Measurements from ENCODE around the gene SPEF1.

Gene SPEF1

DNA sequence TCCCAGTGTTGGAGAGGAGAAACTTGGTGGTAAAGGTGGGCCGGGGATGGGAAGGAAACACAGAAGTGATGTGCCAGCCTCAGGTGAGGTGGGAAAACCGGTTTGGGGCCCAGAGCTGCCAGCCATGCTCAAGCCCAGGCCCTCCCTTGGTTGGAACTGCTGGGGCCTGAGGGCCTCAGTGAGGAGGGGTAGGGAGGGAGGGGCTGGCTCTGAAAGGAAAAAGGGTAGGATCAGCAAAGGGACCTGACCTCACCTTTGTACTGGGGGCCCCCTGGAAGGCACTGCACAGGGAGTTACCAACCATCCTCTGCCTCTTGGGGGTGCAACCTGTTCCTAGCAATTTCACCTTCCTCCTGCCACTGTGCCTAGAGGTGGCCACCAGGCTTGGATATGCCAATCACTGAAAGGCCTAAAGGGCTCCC, 1.8 kb upstream of the SPEF1 start:
- DNase-seq (ENCODE audit: low read depth), result no peak
- no peak overlapping the region for H3K4me3 ChIP-seq (ENCODE audit: low read length)
- TF ChIP-seq, protein P1, sequence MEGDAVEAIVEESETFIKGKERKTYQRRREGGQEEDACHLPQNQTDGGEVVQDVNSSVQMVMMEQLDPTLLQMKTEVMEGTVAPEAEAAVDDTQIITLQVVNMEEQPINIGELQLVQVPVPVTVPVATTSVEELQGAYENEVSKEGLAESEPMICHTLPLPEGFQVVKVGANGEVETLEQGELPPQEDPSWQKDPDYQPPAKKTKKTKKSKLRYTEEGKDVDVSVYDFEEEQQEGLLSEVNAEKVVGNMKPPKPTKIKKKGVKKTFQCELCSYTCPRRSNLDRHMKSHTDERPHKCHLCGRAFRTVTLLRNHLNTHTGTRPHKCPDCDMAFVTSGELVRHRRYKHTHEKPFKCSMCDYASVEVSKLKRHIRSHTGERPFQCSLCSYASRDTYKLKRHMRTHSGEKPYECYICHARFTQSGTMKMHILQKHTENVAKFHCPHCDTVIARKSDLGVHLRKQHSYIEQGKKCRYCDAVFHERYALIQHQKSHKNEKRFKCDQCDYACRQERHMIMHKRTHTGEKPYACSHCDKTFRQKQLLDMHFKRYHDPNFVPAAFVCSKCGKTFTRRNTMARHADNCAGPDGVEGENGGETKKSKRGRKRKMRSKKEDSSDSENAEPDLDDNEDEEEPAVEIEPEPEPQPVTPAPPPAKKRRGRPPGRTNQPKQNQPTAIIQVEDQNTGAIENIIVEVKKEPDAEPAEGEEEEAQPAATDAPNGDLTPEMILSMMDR (conservative IDR thresholded peaks at IDR 0.05; ENCODE audit: low read length), result no peak

DNA sequence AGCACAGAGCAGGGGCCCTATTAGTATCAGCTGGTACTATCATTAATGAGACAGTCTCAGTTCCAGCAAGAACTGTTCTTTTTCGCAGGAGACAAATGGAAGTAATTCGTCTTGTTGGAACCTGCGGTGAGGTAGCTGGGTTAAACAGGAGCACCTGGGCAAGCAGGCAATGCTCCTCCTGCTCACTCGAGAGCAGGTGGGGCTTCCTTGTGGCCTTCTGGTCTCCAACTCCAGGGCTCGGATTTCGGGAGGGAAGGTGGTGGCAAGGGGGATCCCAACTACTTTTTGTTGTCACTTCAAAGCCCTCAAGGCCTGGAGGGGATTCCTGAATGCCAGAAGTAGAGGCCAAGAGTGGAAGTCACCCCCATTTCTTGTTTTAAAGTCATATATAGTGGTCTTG, 1.3 kb upstream of the SPEF1 start:
- H3K4me3 ChIP-seq (ENCODE audit: low read length), result no peak overlapping the region
- DNase-seq (ENCODE audit: low read depth), result no peak
- TF ChIP-seq, protein P1 (conservative IDR thresholded peaks at IDR 0.05; ENCODE audit: low read length), result no peak

DNA sequence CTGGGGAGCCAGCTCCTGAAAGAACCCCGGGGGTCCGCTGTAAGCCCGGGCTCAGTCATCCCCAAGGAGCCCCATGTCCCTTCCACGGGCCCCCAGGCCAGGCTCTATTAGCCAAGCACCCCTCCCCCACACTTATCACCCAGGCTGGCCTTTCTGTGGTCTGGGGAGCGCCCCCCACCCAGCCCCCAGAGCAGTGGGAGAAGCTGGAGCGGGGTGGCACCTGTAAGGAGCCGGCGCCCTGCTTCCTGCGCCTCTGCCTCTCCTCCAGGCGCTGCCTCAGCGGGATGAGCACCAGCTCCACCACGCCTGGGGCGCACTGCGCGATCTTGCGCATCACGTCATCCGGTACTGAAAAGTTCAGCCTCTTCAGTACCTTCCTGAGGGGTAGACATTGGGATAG, 2.3 kb downstream of the SPEF1 start:
- no peak for DNase-seq (ENCODE audit: low read depth)
- no peak overlapping the region for H3K4me3 ChIP-seq (ENCODE audit: low read length)
- TF ChIP-seq, protein P1 (conservative IDR thresholded peaks at IDR 0.05; ENCODE audit: low read length), result no peak

DNA sequence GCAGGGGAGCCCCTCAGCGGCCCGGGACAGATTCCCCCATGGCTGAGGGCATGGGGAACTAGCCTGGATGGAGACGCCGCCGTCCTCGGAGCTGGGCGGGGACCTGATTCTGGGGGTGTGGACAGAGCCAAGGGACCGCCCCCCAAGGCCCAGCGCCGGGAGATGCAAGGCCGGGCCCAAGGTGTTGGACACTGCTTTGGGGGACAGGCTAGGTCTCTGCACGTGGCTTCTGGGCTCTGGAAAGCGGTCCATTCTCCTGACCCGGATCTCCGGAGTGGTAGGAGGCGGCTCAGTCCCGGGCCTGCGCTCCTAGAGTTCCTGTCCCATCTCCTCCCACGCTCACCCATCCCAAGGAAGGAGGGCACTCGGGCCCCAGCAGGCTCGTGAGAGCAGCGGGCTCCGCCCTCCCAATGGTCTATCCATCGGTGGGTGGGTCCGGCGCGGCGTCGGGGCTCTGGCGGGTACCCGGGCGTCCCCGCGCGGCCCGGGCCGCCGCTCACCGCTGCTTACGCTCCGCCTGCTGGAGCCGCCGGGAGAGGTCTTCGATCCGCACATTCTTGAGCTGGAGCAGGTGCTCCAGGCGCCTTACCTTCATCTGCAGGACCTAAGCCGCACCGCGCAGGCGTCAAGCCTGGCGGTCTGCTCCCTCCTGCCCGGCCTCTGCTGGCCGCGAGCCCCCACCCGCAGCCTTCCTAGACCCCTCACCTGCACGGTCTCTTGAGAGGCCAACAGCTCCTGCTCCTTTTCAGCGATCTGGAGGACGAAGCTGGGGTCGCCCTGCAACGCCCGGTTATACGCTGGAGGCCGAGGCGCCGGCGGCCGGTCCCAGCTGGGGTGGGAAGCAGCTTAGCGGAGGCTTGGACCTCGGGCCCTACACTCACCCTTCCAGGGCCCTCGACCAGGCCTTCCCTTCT, 3.3 kb downstream of the SPEF1 start:
- peak; percentile 36 for DNase-seq (ENCODE audit: low read depth)
- TF ChIP-seq, protein P1 (conservative IDR thresholded peaks at IDR 0.05; ENCODE audit: low read length), result no peak
- H3K4me3 ChIP-seq (ENCODE audit: low read length), result peak overlapping the region; percentile 66

DNA sequence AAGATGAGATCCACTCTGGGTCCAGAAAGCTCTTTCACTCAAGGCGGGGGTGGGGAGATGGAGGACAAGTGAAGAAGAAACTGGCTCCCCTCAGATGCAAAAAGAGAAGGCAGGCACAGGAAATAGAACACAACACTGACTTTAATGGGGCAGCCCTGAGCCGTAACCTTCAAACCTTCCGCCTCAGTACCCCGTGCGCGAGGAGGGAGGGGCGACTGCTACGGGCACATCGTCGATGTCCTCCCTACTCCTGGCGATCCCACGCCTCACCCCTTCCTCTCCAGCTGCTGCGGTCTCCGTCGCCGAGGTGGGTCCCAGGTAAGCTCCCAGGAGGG, 3.9 kb downstream of the SPEF1 start:
- DNase-seq (ENCODE audit: low read depth), result no peak
- TF ChIP-seq, protein P1 (conservative IDR thresholded peaks at IDR 0.05; ENCODE audit: low read length), result no peak
- H3K4me3 ChIP-seq (ENCODE audit: low read length), result peak overlapping the region; percentile 66

DNA sequence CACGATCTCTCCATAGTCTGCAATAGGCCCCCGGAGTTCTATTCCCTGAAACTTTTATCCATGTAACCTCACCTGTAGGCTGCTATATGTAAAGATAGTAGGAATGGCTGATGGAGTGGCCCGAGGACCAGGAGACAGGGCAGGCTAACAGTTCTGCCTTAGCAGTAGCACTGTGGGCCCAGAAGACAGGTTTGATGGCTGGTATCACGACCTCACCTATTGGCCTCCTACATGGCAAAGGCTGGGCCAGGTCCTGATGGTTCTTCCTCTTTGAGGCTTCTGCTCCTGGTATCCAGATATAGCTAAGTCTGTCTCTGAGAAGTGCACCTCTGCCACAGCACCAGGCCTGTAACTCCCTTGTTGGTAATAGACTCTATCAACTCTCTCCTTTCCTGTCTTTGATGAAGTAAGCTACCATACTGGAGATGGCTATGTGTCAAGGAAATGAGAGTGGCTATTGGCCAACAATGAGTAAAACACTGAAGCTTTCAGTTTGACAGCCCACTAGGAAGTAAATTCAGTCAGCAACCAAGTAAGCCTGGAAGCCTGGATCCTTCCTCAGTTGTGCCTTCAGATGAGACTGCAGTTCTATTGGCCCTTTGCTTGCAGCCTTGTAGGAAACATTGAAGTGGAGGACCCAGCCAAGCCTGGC, 5.7 kb downstream of the SPEF1 start:
- no peak overlapping the region for H3K4me3 ChIP-seq (ENCODE audit: low read length)
- no peak for DNase-seq (ENCODE audit: low read depth)
- TF ChIP-seq, protein P1 (conservative IDR thresholded peaks at IDR 0.05; ENCODE audit: low read length), result no peak
